Body of pancreas (tissue), 4 donors: Measurements from ENCODE around the gene DPT.

Experiments used
- CTCF ChIP-seq, 7 experiments: fragments of 450-650 bp in 4 of 7; fragments of 200-600 bp in 3 of 7; sonication (generic) in 3 of 7; IDR thresholded peaks; one replicate each; pipeline ENCODE4 v1.5.1; 2016 to 2019; ENCODE audit warnings: antibody characterized with exemption in 7 of 7
- POLR2A ChIP-seq, 3 donors: fragments of 450-650 bp; IDR thresholded peaks; one replicate each; pipeline ENCODE4 v1.6.1; 2016; ENCODE audit warnings: antibody characterized with exemption in 3 of 3, mild to moderate bottlenecking in 2 of 3

DNA sequence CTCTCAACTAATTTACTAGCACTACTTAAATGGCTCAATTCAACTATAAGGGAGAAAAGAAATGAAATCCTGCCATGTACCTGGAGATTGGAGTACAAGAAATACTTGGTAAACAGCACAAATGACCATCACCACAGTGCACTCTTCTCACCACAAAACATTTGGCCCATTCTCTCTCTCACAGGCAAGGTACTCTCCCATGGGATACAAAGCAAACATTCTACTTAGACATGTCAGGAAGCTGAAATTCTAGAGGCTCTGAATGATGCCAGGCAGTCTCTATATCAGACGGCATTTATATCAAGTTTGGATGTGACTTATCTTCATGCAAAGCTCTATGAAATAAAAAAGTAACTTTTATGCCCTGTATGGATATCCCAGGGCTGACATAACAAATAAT is 72.5 kb downstream of the DPT start:
- no peak for TF ChIP-seq CTCF (IDR thresholded peaks at IDR 0.05)
- TF ChIP-seq POLR2A (IDR thresholded peaks at IDR 0.05): no peak
